ENCODE measurements around the gene NDUFA8. TPM values are rescaled to one million over a fixed set of nuclear protein-coding genes. Genes with fewer than 3 reads are reported as not detected.
A peak's percentile ranks its signal among the peaks of the same experiment; 100 is the strongest.

NDUFA8 gene
- total and polyA plus RNA-seq, 2 of the 4 experiments (the other 2 are of a cell fraction): 45.2 to 98.1 TPM

- no peaks in the 10 kb centered on the region for H3K36me3 ChIP-seq (ENCODE audit: control insufficient read depth, insufficient read depth, low read length)
- H3K4ac ChIP-seq (ENCODE audit: low read depth, low read length): no peak overlapping the region
- H4K91ac ChIP-seq (ENCODE audit: insufficient read depth, low read depth, low read length): no peak overlapping the region
- no peaks in the 10 kb centered on the region for H3K9me3 ChIP-seq (ENCODE audit: control insufficient read depth, insufficient read depth, low read length)
- no peak overlapping the region for H2BK15ac ChIP-seq (ENCODE audit: low read depth, low read length)
- H3K9ac ChIP-seq (ENCODE audit: low read depth, low read length): no peak overlapping the region
- no peak overlapping the region for H3K4me2 ChIP-seq (ENCODE audit: low read depth, low read length)
- ChIA-PET POLR2A (ENCODE audit: unreplicated experiment) (no interaction called here), CTCF (interaction anchor here (0.7 kb wide), 1 partner anchor 500 kb away, joined by 3 read pairs; no protein-coding TSS in a partner anchor)
- no peaks in the 10 kb centered on the region for H4K20me1 ChIP-seq (ENCODE audit: insufficient read depth, low read length)
- no peak overlapping the region for H3K56ac ChIP-seq (ENCODE audit: extremely low read depth, insufficient read depth, low read length)
- H2AK9ac ChIP-seq (replicated peaks; ENCODE audit: low read depth, low read length, poor library complexity): no peak overlapping the region
- H3K27ac ChIP-seq (ENCODE audit: insufficient read depth, low read length): no peak overlapping the region
- DNase-seq (peak; percentile 88), ATAC-seq (ENCODE audit: low read depth) (peak; percentile 95)
- no peak overlapping the region for H2BK5ac ChIP-seq (ENCODE audit: low read depth, low read length, poor library complexity, severe bottlenecking)
- H4K8ac ChIP-seq (ENCODE audit: low read depth in 2 of 2, low read length in 2 of 2): no peak overlapping the region
- in situ Hi-C loops (cut with MboI; ENCODE audit: low sequenced_read_pairs): no loop called here
- no peak overlapping the region for H3K23ac ChIP-seq (ENCODE audit: low read depth, low read length)
- peaks cover 37% of the 10 kb centered on the region for H3K27me3 ChIP-seq (ENCODE audit: control insufficient read depth, insufficient read depth, low read length)
- H3K14ac ChIP-seq (replicated peaks; ENCODE audit: low read depth, low read length): no peak overlapping the region
- WGBS, 2 experiments (ENCODE audit: extremely low coverage in 2 of 2, insufficient read length in 1 of 2): no CpG with 5 or more reads among the region's 4 CpGs
- H3K79me1 ChIP-seq (ENCODE audit: low read depth in 1 of 2, low read length in 2 of 2): no peaks in the 10 kb centered on the region
- H4K5ac ChIP-seq (ENCODE audit: low read depth, low read length): no peak overlapping the region
- H3K18ac ChIP-seq (ENCODE audit: low read depth, low read length): no peak overlapping the region
- 0 out of 2 replicates have a peak, but pooled peaks cover 4% of the 10 kb centered on the region for H3K4me1 ChIP-seq (ENCODE audit: control insufficient read depth, insufficient read depth, low read length)
- H2AFZ ChIP-seq (replicated peaks; ENCODE audit: low read length, poor library complexity): peak overlapping the region; percentile 4
- H3K9me1 ChIP-seq (ENCODE audit: insufficient read depth, low read length): no peaks in the 10 kb centered on the region
- intact Hi-C loops (cut with micrococcal nuclease): no loop called here
- no TSS peak for BruUV-seq (replicated peaks)
- TF ChIP-seq BHLHE40 (IDR thresholded peaks at IDR 0.05; ENCODE audit: low read depth, low read length) (peak; percentile 56; the same call in 1 of the 2 replicates), CEBPB (IDR thresholded peaks at IDR 0.05; ENCODE audit: low read depth, low read length) (no peak), FOS (IDR thresholded peaks at IDR 0.05; ENCODE audit: low read depth, low read length) (0 out of 2 replicates have a peak, but pooled peaks have one; percentile 16)
- TF ChIP-seq, protein P1, sequence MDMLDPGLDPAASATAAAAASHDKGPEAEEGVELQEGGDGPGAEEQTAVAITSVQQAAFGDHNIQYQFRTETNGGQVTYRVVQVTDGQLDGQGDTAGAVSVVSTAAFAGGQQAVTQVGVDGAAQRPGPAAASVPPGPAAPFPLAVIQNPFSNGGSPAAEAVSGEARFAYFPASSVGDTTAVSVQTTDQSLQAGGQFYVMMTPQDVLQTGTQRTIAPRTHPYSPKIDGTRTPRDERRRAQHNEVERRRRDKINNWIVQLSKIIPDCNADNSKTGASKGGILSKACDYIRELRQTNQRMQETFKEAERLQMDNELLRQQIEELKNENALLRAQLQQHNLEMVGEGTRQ (IDR thresholded peaks at IDR 0.05; ENCODE audit: low read depth, low read length): peak; percentile 93
- no peak overlapping the region for H2BK120ac ChIP-seq (ENCODE audit: low read depth, low read length)
- 0 out of 2 replicates have a peak overlapping the region, but pooled peaks have one; percentile 6 for H2AK5ac ChIP-seq (ENCODE audit: low read depth, low read length)
- dilution Hi-C loops (cut with HindIII; ENCODE audit: low sequenced_read_pairs, unreplicated experiment): no loop called here
- H2BK20ac ChIP-seq (ENCODE audit: low read depth, low read length): no peak overlapping the region
- H3K4me3 ChIP-seq (ENCODE audit: insufficient read depth, low read depth, low read length): no peak overlapping the region
Observed at GRCh38 chr9:122180633-122181032, 21.1 kb upstream of the NDUFA8 start.

Measured in IMR-90 (cell line).